HepG2 (cell line): Measurements from ENCODE around the gene PEAK3. TPM values are rescaled to one million over a fixed set of nuclear protein-coding genes. Genes with fewer than 3 reads are reported as not detected.
A peak's percentile ranks its signal among the peaks of the same experiment; 100 is the strongest.

Experiments
- ATF1 ChIP-seq: IDR thresholded peaks from 2 replicates; pipeline ENCODE4 v1.6.1; 2016; ENCODE audit warnings: mild to moderate bottlenecking, control low read depth
- ELF1 ChIP-seq: sonication (generic); formaldehyde crosslinking; IDR thresholded peaks from 2 replicates; pipeline ENCODE4 v1.4.0; 2020; ENCODE audit warnings: missing genetic modification reagents
- HIVEP1 ChIP-seq: sonication (generic); formaldehyde crosslinking; IDR thresholded peaks from 2 replicates; pipeline ENCODE4 v1.4.0; 2020; ENCODE audit warnings: mild to moderate bottlenecking, missing genetic modification reagents
- IKZF5 ChIP-seq: IDR thresholded peaks from 2 replicates; pipeline ENCODE4 v1.6.1; 2018; ENCODE audit warnings: missing genetic modification reagents, mild to moderate bottlenecking, missing compliant biosample characterization
- LCORL ChIP-seq, 2 experiments: fragments of 450-650 bp in 1 of 2; sonication (generic) in 1 of 2; formaldehyde crosslinking in 1 of 2; IDR thresholded peaks; 2 replicates each; pipeline versions ENCODE4 v1.5.0 to v1.6.1; 2017 to 2020; ENCODE audit warnings: antibody characterized with exemption in 1 of 2, missing genetic modification reagents in 1 of 2
- NFRKB ChIP-seq: fragments of 450-650 bp; IDR thresholded peaks from 2 replicates; pipeline ENCODE4 v1.6.1; 2017
- NFYB ChIP-seq: sonication (generic); formaldehyde crosslinking; IDR thresholded peaks from 2 replicates; pipeline ENCODE4 v1.4.0; 2020; ENCODE audit warnings: missing genetic modification reagents
- RARA ChIP-seq: IDR thresholded peaks from 2 replicates; pipeline ENCODE4 v1.6.1; 2016; ENCODE audit warnings: missing genetic modification reagents, missing compliant biosample characterization
- REPIN1 ChIP-seq: sonication (generic); formaldehyde crosslinking; IDR thresholded peaks from 2 replicates; pipeline ENCODE4 v1.8.0; 2022; ENCODE audit warnings: missing genetic modification reagents, low read depth, mild to moderate bottlenecking, borderline replicate concordance
- RNF219 ChIP-seq: sonication (generic); formaldehyde crosslinking; IDR thresholded peaks from 2 replicates; pipeline ENCODE4 v1.5.0; 2020; ENCODE audit warnings: mild to moderate bottlenecking, missing genetic modification reagents
- SP140L ChIP-seq: sonication (generic); formaldehyde crosslinking; IDR thresholded peaks from 2 replicates; pipeline ENCODE4 v1.4.0; 2020; ENCODE audit warnings: missing genetic modification reagents, borderline replicate concordance
- STAT6 ChIP-seq: sonication (generic); formaldehyde crosslinking; IDR thresholded peaks from 2 replicates; pipeline ENCODE4 v1.4.0; 2020; ENCODE audit warnings: missing genetic modification reagents, mild to moderate bottlenecking, borderline replicate concordance
- ZFX ChIP-seq: sonication (generic); formaldehyde crosslinking; IDR thresholded peaks from 2 replicates; pipeline ENCODE4 v1.4.0; 2020; ENCODE audit warnings: mild to moderate bottlenecking, low read depth, missing genetic modification reagents, moderate library complexity
- ZNF326 ChIP-seq: sonication (generic); formaldehyde crosslinking; IDR thresholded peaks from 2 replicates; pipeline ENCODE4 v1.4.0; 2020; ENCODE audit warnings: missing genetic modification reagents, borderline replicate concordance
- ZNF337 ChIP-seq: sonication (generic); formaldehyde crosslinking; IDR thresholded peaks from 2 replicates; pipeline ENCODE4 v1.5.1; 2020; ENCODE audit warnings: missing genetic modification reagents, low read depth, mild to moderate bottlenecking, borderline replicate concordance
- ZNF546 ChIP-seq: sonication (generic); formaldehyde crosslinking; conservative IDR thresholded peaks from 2 replicates; pipeline ENCODE4 v1.8.1; 2023; ENCODE audit warnings: mild to moderate bottlenecking, missing genetic modification reagents
- ZNF652 ChIP-seq: IDR thresholded peaks from 2 replicates; pipeline ENCODE4 v1.6.1; 2016; ENCODE audit warnings: low read depth, borderline replicate concordance
- ZNF747 ChIP-seq: sonication (generic); formaldehyde crosslinking; IDR thresholded peaks from 2 replicates; pipeline ENCODE4 v1.8.1; 2023; ENCODE audit warnings: missing genetic modification reagents, mild to moderate bottlenecking, borderline replicate concordance
- ZNF790 ChIP-seq: sonication (generic); formaldehyde crosslinking; IDR thresholded peaks from 2 replicates; pipeline ENCODE4 v1.8.0; 2022; ENCODE audit warnings: missing genetic modification reagents, mild to moderate bottlenecking, borderline replicate concordance
- ZSCAN21 ChIP-seq: sonication (generic); formaldehyde crosslinking; IDR thresholded peaks from 2 replicates; pipeline ENCODE4 v1.8.0; 2022; ENCODE audit warnings: mild to moderate bottlenecking, missing genetic modification reagents, moderate library complexity, borderline replicate concordance
- polyA plus RNA-seq, 8 experiments: library from polyadenylated mRNA; depleted of rRNA in 3 of 8; stranded (reverse) in 7 of 8; unstranded in 1 of 8; fragments of >200 nt; fragmentation: Illumina TruSeq in 4 of 8; extraction: Trizol in 4 of 8; gene quantifications; 2 replicates each; pipeline versions ENCODE4 v1.2.1 to v1.2.3, GENCODE V29; 2011 to 2016; ENCODE audit warnings: low read depth in 4 of 8, missing spikeins in 1 of 8, mixed read lengths in 1 of 8; ENCODE audit not compliant: insufficient read depth in 1 of 8
- total RNA-seq, 5 experiments: library from RNA; depleted of rRNA; stranded (reverse); fragments of >200 nt; fragmentation: Illumina TruSeq; extraction: Trizol; gene quantifications; 2 replicates each; pipeline ENCODE4 v1.2.3, GENCODE V29; 2016; ENCODE audit warnings: low read depth in 1 of 5
- TF ChIP-seq, protein P1 (sequence below): sonication (generic); formaldehyde crosslinking; IDR thresholded peaks from 2 replicates; pipeline ENCODE4 v1.8.1; 2022; ENCODE audit warnings: low read depth, mild to moderate bottlenecking, missing genetic modification reagents

The PEAK3 gene
- total and polyA plus RNA-seq, 2 of the 13 experiments (the other 11 are each of a cell fraction or from before 2014, with no cell fraction given) = not detected

GRCh38 chr19:2266183-2266993 is 15.6 kb downstream of the PEAK3 start (continued):
- no peak for TF ChIP-seq SP140L
- TF ChIP-seq ATF1 (CRISPR knock-in tag) = no peak
- TF ChIP-seq NFRKB = no peak
- TF ChIP-seq, protein P1, sequence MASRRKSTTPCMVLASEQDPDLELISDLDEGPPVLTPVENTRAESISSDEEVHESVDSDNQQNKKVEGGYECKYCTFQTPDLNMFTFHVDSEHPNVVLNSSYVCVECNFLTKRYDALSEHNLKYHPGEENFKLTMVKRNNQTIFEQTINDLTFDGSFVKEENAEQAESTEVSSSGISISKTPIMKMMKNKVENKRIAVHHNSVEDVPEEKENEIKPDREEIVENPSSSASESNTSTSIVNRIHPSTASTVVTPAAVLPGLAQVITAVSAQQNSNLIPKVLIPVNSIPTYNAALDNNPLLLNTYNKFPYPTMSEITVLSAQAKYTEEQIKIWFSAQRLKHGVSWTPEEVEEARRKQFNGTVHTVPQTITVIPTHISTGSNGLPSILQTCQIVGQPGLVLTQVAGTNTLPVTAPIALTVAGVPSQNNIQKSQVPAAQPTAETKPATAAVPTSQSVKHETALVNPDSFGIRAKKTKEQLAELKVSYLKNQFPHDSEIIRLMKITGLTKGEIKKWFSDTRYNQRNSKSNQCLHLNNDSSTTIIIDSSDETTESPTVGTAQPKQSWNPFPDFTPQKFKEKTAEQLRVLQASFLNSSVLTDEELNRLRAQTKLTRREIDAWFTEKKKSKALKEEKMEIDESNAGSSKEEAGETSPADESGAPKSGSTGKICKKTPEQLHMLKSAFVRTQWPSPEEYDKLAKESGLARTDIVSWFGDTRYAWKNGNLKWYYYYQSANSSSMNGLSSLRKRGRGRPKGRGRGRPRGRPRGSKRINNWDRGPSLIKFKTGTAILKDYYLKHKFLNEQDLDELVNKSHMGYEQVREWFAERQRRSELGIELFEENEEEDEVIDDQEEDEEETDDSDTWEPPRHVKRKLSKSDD = no peak
- TF ChIP-seq ZFX (CRISPR knock-in tag) = no peak
- no peak for TF ChIP-seq RNF219 (CRISPR knock-in tag)
- peak; percentile 70 for TF ChIP-seq HIVEP1 (CRISPR knock-in tag)
- TF ChIP-seq NFYB (CRISPR knock-in tag) = no peak
- TF ChIP-seq STAT6 (CRISPR knock-in tag) = no peak
- no peak for TF ChIP-seq ZNF790
- no peak for TF ChIP-seq ZNF337
- no peak for TF ChIP-seq LCORL (IDR thresholded peaks at IDR 0.05)
- no peak for TF ChIP-seq LCORL (CRISPR knock-in tag; IDR thresholded peaks at IDR 0.05)
- TF ChIP-seq ZNF652 = no peak
- TF ChIP-seq RARA (CRISPR knock-in tag) = no peak
- TF ChIP-seq REPIN1 (CRISPR knock-in tag) = no peak
- no peak for TF ChIP-seq ZNF326 (CRISPR knock-in tag)
- no peak for TF ChIP-seq ZNF546 (CRISPR knock-in tag)
- TF ChIP-seq IKZF5 (CRISPR knock-in tag) = no peak
- no peak for TF ChIP-seq ZNF747
- 0 out of 2 replicates have a peak, but pooled peaks have one; percentile 44 for TF ChIP-seq ELF1 (CRISPR knock-in tag)
- no peak; the same call in 1 of the 2 replicates for TF ChIP-seq ZSCAN21
